Daoy (cell line): Measurements from ENCODE around the gene SLC25A1. TPM values are rescaled to one million over a fixed set of nuclear protein-coding genes. Genes with fewer than 3 reads are reported as not detected.

ENCODE experiments used
- total RNA-seq: library from RNA; depleted of rRNA; stranded (reverse); fragments of >200 nt; shearing (Covaris generic); gene quantifications from 2 replicates; pipeline ENCODE4 v1.2.3, GENCODE V29; 2014; rRNA removed

Gene SLC25A1
- total RNA-seq, 1 experiment from 2014 or later = 53.4 TPM

Other genes starting within 250 kb of the SLC25A1 start
- gene PRODH, start 242.4 kb downstream of the SLC25A1 start, total RNA-seq = 0.11 TPM in 1 of 2 replicates, not detected in the other
- 24.4 and 24.5 TPM in 2 replicates for gene DGCR2, start 56.3 kb downstream of the SLC25A1 start, total RNA-seq
- not detected in 2 replicates for gene TSSK2, start 47.4 kb downstream of the SLC25A1 start, total RNA-seq
- 18.1 and 24.8 TPM in 2 replicates for gene ESS2, start 34.1 kb downstream of the SLC25A1 start, total RNA-seq
- gene GSC2, start 28.4 kb downstream of the SLC25A1 start, total RNA-seq = not detected in 2 replicates
- gene CLTCL1, start 113.0 kb upstream of the SLC25A1 start, total RNA-seq = 1.7 and 3.2 TPM in 2 replicates